Suprapubic skin (tissue), 4 donors: ENCODE data around the gene ARHGAP18. TPM values are rescaled to one million over a fixed set of nuclear protein-coding genes. Genes with fewer than 3 reads are reported as not detected.
A peak's percentile ranks its signal among the peaks of the same experiment; 100 is the strongest.

Experiments
- DNase-seq, 2 donors: peaks; one replicate each; pipeline ENCODE4 v3.0.0-alpha.2; 2019; ENCODE audit warnings: low spot score in 2 of 2
- H3K27ac ChIP-seq: fragments of 200-600 bp; sonication (generic); one replicate; pipeline ENCODE4 v1.5.1; 2019
- H3K27me3 ChIP-seq: fragments of 200-600 bp; sonication (generic); one replicate; pipeline ENCODE4 v1.5.1; 2019
- H3K36me3 ChIP-seq: fragments of 200-600 bp; sonication (generic); one replicate; pipeline ENCODE4 v1.5.1; 2019
- H3K4me1 ChIP-seq: fragments of 200-600 bp; sonication (generic); one replicate; pipeline ENCODE4 v1.5.1; 2019
- H3K4me3 ChIP-seq: fragments of 200-600 bp; sonication (generic); one replicate; pipeline ENCODE4 v1.5.1; 2019; ENCODE audit warnings: mild to moderate bottlenecking
- H3K9me3 ChIP-seq: fragments of 200-600 bp; sonication (generic); one replicate; pipeline ENCODE4 v1.5.1; 2019
- EP300 ChIP-seq: sonication (generic); formaldehyde crosslinking; IDR thresholded peaks from one replicate; pipeline ENCODE4 v1.6.1; 2017; ENCODE audit warnings: antibody characterized with exemption
- POLR2A ChIP-seq, 2 donors: fragments of 450-650 bp; IDR thresholded peaks; one replicate each; pipeline ENCODE4 v1.6.1; 2017; ENCODE audit warnings: antibody characterized with exemption in 2 of 2, mild to moderate bottlenecking in 2 of 2, moderate library complexity in 2 of 2
- POLR2AphosphoS5 ChIP-seq, 3 donors: sonication (generic); formaldehyde crosslinking; IDR thresholded peaks; one replicate each; pipeline ENCODE4 v1.6.1; 2017; ENCODE audit warnings: antibody characterized with exemption in 3 of 3
- WGBS: methylation state at CpG from one replicate; pipeline ENCODE4 v1.1.5; 2018; 5-methylcytosine and 5-hydroxymethylcytosine counted together
- total RNA-seq, 4 donors: library from RNA; depleted of rRNA; stranded (reverse); fragments of >200 nt; gene quantifications; one replicate each; pipeline ENCODE4 v1.1.0, GENCODE V29; 2016
- TF ChIP-seq, protein P1 (sequence below), 2 donors: fragments of 200-600 bp in 1 of 2; fragments of 450-650 bp in 1 of 2; sonication (generic) in 1 of 2; IDR thresholded peaks; one replicate each; pipeline ENCODE4 v1.5.1; 2016 to 2019; ENCODE audit warnings: antibody characterized with exemption in 2 of 2, mild to moderate bottlenecking in 1 of 2, moderate library complexity in 1 of 2

Gene ARHGAP18
- total RNA-seq, 4 donors from 2014 or later: 7.1 to 14.2 (median 11.0) TPM

- no peak for DNase-seq
- Histone ChIP-seq H3K36me3 (peaks cover 6% of the 10 kb centered on the region), H3K27me3 (no peaks in the 10 kb centered on the region), H3K27ac (no peak overlapping the region), H3K9me3 (no peaks in the 10 kb centered on the region), H3K4me3 (no peak overlapping the region), H3K4me1 (peaks cover 8% of the 10 kb centered on the region)
- WGBS: 70% methylated on average over 3 of the region's 3 CpGs
- TF ChIP-seq POLR2A (IDR thresholded peaks at IDR 0.05): no peak
- TF ChIP-seq POLR2AphosphoS5 (IDR thresholded peaks at IDR 0.05): no peak
- TF ChIP-seq EP300: no peak
Observed at GRCh38 chr6:129631070-129631469, 78.9 kb downstream of the ARHGAP18 start.

GRCh38 chr6:129630596-129630995 lies 79.4 kb downstream of the ARHGAP18 start:
- no peak overlapping the region for H3K27ac ChIP-seq
- H3K36me3 ChIP-seq: peaks cover 6% of the 10 kb centered on the region
- no peak for TF ChIP-seq POLR2A (IDR thresholded peaks at IDR 0.05)
- no peak for DNase-seq
- peaks cover 8% of the 10 kb centered on the region for H3K4me1 ChIP-seq
- H3K9me3 ChIP-seq: no peaks in the 10 kb centered on the region
- no peak overlapping the region for H3K4me3 ChIP-seq
- 68% methylated on average over 1 of the region's 1 CpG for WGBS
- no peaks in the 10 kb centered on the region for H3K27me3 ChIP-seq

GRCh38 chr6:129628101-129628815 lies 81.7 kb downstream of the ARHGAP18 start:
- peaks cover 3% of the 10 kb centered on the region for H3K4me1 ChIP-seq
- peak overlapping the region; percentile 32 for H3K27ac ChIP-seq
- TF ChIP-seq, protein P1, sequence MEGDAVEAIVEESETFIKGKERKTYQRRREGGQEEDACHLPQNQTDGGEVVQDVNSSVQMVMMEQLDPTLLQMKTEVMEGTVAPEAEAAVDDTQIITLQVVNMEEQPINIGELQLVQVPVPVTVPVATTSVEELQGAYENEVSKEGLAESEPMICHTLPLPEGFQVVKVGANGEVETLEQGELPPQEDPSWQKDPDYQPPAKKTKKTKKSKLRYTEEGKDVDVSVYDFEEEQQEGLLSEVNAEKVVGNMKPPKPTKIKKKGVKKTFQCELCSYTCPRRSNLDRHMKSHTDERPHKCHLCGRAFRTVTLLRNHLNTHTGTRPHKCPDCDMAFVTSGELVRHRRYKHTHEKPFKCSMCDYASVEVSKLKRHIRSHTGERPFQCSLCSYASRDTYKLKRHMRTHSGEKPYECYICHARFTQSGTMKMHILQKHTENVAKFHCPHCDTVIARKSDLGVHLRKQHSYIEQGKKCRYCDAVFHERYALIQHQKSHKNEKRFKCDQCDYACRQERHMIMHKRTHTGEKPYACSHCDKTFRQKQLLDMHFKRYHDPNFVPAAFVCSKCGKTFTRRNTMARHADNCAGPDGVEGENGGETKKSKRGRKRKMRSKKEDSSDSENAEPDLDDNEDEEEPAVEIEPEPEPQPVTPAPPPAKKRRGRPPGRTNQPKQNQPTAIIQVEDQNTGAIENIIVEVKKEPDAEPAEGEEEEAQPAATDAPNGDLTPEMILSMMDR (IDR thresholded peaks at IDR 0.05): no peak
- TF ChIP-seq POLR2A (IDR thresholded peaks at IDR 0.05): no peak
- TF ChIP-seq POLR2AphosphoS5 (IDR thresholded peaks at IDR 0.05): no peak
- TF ChIP-seq EP300: no peak
- no peak overlapping the region for H3K4me3 ChIP-seq
- peaks cover 6% of the 10 kb centered on the region for H3K36me3 ChIP-seq
- no peaks in the 10 kb centered on the region for H3K27me3 ChIP-seq
- DNase-seq: no peak
- WGBS: 79% methylated on average over 2 of the region's 2 CpGs
- H3K9me3 ChIP-seq: no peaks in the 10 kb centered on the region

- 99% methylated on average over 5 of the region's 5 CpGs for WGBS
- peaks cover 3% of the 10 kb centered on the region for H3K4me1 ChIP-seq
- H3K4me3 ChIP-seq: no peak overlapping the region
- H3K27me3 ChIP-seq: no peaks in the 10 kb centered on the region
- peaks cover 6% of the 10 kb centered on the region for H3K36me3 ChIP-seq
- no peak for TF ChIP-seq EP300
- TF ChIP-seq POLR2A (IDR thresholded peaks at IDR 0.05): no peak
- no peak for TF ChIP-seq POLR2AphosphoS5 (IDR thresholded peaks at IDR 0.05)
- TF ChIP-seq, protein P1 (IDR thresholded peaks at IDR 0.05): no peak
- H3K9me3 ChIP-seq: no peaks in the 10 kb centered on the region
- no peak overlapping the region for H3K27ac ChIP-seq
- DNase-seq: no peak
Observed at GRCh38 chr6:129624488-129624887, 85.5 kb downstream of the ARHGAP18 start.

- WGBS: 49% methylated on average over 3 of the region's 3 CpGs
- H3K36me3 ChIP-seq: no peaks in the 10 kb centered on the region
- DNase-seq: no peak
- no peak overlapping the region for H3K27ac ChIP-seq
- TF ChIP-seq EP300 (no peak), POLR2AphosphoS5 (IDR thresholded peaks at IDR 0.05) (no peak)
- H3K27me3 ChIP-seq: no peaks in the 10 kb centered on the region
- peaks cover 3% of the 10 kb centered on the region for H3K4me1 ChIP-seq
- no peak overlapping the region for H3K4me3 ChIP-seq
- no peaks in the 10 kb centered on the region for H3K9me3 ChIP-seq
Observed at GRCh38 chr6:129623008-129623732, 86.8 kb downstream of the ARHGAP18 start.

DNA sequence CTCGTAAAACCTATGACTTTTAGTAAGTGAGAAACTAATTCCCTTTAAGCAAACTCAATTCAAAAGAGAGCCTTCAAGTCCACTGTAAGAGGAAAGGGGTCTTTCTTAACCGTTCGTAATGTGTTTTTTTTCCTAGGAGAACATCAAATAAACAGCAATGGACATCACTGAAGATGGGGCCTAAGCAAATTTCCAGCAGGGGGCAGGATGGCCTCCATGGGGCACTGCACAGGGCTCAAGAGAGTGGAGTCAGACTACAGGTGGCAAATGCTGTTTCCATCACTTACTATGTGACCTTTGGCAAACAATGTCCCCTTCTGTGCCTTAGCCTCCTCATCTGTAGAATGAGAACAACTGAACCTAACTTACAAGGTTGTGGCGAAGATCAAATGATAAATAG lies 88.7 kb downstream of the ARHGAP18 start:
- Histone ChIP-seq H3K9me3 (no peaks in the 10 kb centered on the region), H3K4me1 (no peaks in the 10 kb centered on the region), H3K4me3 (no peak overlapping the region), H3K27ac (no peak overlapping the region), H3K27me3 (no peaks in the 10 kb centered on the region), H3K36me3 (no peaks in the 10 kb centered on the region)
- WGBS: 92% methylated on average over 4 of the region's 4 CpGs
- TF ChIP-seq, protein P1 (IDR thresholded peaks at IDR 0.05): no peak
- TF ChIP-seq POLR2A (IDR thresholded peaks at IDR 0.05): no peak
- TF ChIP-seq EP300: no peak
- TF ChIP-seq POLR2AphosphoS5 (IDR thresholded peaks at IDR 0.05): no peak
- DNase-seq: no peak
